Kidney (tissue), 14 donors: ENCODE data around the gene MICAL2. TPM values are rescaled to one million over a fixed set of nuclear protein-coding genes. Genes with fewer than 3 reads are reported as not detected.

Experiments used
- DNase-seq, 5 donors: peaks; one replicate each; pipeline ENCODE4 v3.0.0-alpha.2; 2013 to 2020
- FAIRE-seq: peaks from 2 replicates; lab custom pipeline; 2012; peaks lifted over from hg19 to GRCh38; lab: Jason Lieb, UNC
- H3K27ac ChIP-seq, 2 donors: one replicate each; pipeline ENCODE4 v1.7.0; 2013; ENCODE audit warnings: low read depth in 2 of 2, low read length in 2 of 2, inconsistent platforms in 1 of 2
- H3K27me3 ChIP-seq: one replicate; pipeline ENCODE4 v1.7.1; 2013; ENCODE audit warnings: low read length, inconsistent platforms; ENCODE audit not compliant: control insufficient read depth, insufficient read depth
- H3K36me3 ChIP-seq, 3 donors: one replicate each; pipeline versions ENCODE4 v1.7.0 to v1.7.1; 2013; ENCODE audit warnings: low read length in 3 of 3, control low read depth in 1 of 3, inconsistent platforms in 1 of 3; ENCODE audit not compliant: insufficient read depth in 3 of 3, control insufficient read depth in 2 of 3
- H3K4me1 ChIP-seq, 3 donors: one replicate each; pipeline versions ENCODE4 v1.7.0 to v1.7.1; 2013; ENCODE audit warnings: low read length in 3 of 3, inconsistent platforms in 1 of 3, low read depth in 1 of 3; ENCODE audit not compliant: control insufficient read depth in 2 of 3, insufficient read depth in 2 of 3
- H3K4me3 ChIP-seq, 3 donors: one replicate each; pipeline versions ENCODE4 v1.7.0 to v1.8.1; 2013; ENCODE audit warnings: low read length in 3 of 3, control low read depth in 1 of 3, inconsistent platforms in 1 of 3
- H3K9ac ChIP-seq, 3 donors: one replicate each; pipeline versions ENCODE4 v1.7.0 to v1.7.1; 2013; ENCODE audit warnings: low read length in 3 of 3, control low read depth in 1 of 3, inconsistent platforms in 1 of 3
- H3K9me3 ChIP-seq, 3 donors: one replicate each; pipeline versions ENCODE4 v1.7.0 to v1.7.1; 2013; ENCODE audit warnings: low read length in 3 of 3, control low read depth in 1 of 3, inconsistent platforms in 1 of 3; ENCODE audit not compliant: control insufficient read depth in 2 of 3, insufficient read depth in 1 of 3
- CTCF ChIP-seq: IDR thresholded peaks from 3 replicates; pipeline ENCODE4 v1.5.1; 2012; ENCODE audit warnings: mild to moderate bottlenecking, moderate library complexity, borderline replicate concordance; ENCODE audit not compliant: insufficient read depth; ENCODE audit errors: extremely low read depth
- intact Hi-C: fragments of 100-400 bp; cut with DNase I; formaldehyde crosslinking; loops from one replicate; pipeline ENCODE4 v1.11.1; 2022
- polyA plus RNA-seq: library from polyadenylated mRNA; stranded (reverse); fragments of 350-450 nt; fragmentation: Illumina TruSeq; extraction: RNeasy Lipid Tissue Mini Kit (QIAGEN cat#74804); gene quantifications from one replicate; pipeline ENCODE4 v1.2.3, GENCODE V29; 2014; ENCODE audit warnings: low read depth, low replicate concordance; ENCODE audit not compliant: insufficient read depth
- total RNA-seq: library from RNA; stranded (reverse); fragmentation: NEBNext Ultra II Directional; extraction: Animal tissue kit (Norgen Biotek cat#: 25700); gene quantifications from one replicate; pipeline ENCODE4 v1.2.1, GENCODE V29; 2021
- donor health status: control.
- donor health status: control.
- donor health status: control.
- donor health status: control.
- donor health status: control.
- donor health status: DM: yes; HTN: yes; CAD: no.
- donor health status: Normal renal cell carcinoma (clear cell type).

The MICAL2 gene
- total and polyA plus RNA-seq, 2 donors from 2014 or later = 7.8 to 64.5 TPM

GRCh38 chr11:12206529-12206928, 96.1 kb downstream of the MICAL2 start:
- no peaks in the 10 kb centered on the region for H3K27me3 ChIP-seq
- H3K4me3 ChIP-seq = no peak overlapping the region
- intact Hi-C loops = no loop called here
- H3K9ac ChIP-seq = no peak overlapping the region
- FAIRE-seq (no peak), DNase-seq (no peak)
- no peak overlapping the region for H3K27ac ChIP-seq
- no peaks in the 10 kb centered on the region for H3K9me3 ChIP-seq
- peaks cover 0 to 2% (median 0%) of the 10 kb centered on the region in 3 donors for H3K36me3 ChIP-seq
- H3K4me1 ChIP-seq = no peaks in the 10 kb centered on the region
- no peak for TF ChIP-seq CTCF

GRCh38 chr11:12207384-12208150, 97.2 kb downstream of the MICAL2 start:
- FAIRE-seq (no peak), DNase-seq (no peak)
- no peaks in the 10 kb centered on the region for H3K27me3 ChIP-seq
- no peaks in the 10 kb centered on the region for H3K9me3 ChIP-seq
- intact Hi-C loops = no loop called here
- no peak overlapping the region for H3K4me3 ChIP-seq
- H3K36me3 ChIP-seq = peaks cover 0 to 2% (median 0%) of the 10 kb centered on the region in 3 donors
- no peaks in the 10 kb centered on the region for H3K4me1 ChIP-seq
- no peak overlapping the region for H3K27ac ChIP-seq
- TF ChIP-seq CTCF = no peak
- H3K9ac ChIP-seq = no peak overlapping the region

GRCh38 chr11:12209096-12209495, 98.7 kb downstream of the MICAL2 start:
- no peak for DNase-seq
- H3K27me3 ChIP-seq = no peaks in the 10 kb centered on the region
- H3K9ac ChIP-seq = no peak overlapping the region
- intact Hi-C loops = no loop called here
- H3K36me3 ChIP-seq = peaks cover 0 to 2% (median 0%) of the 10 kb centered on the region in 3 donors
- H3K4me1 ChIP-seq = no peaks in the 10 kb centered on the region
- no peak for FAIRE-seq
- no peaks in the 10 kb centered on the region for H3K9me3 ChIP-seq
- TF ChIP-seq CTCF = no peak
- no peak overlapping the region for H3K27ac ChIP-seq
- H3K4me3 ChIP-seq = no peak overlapping the region
